NCI-H526 treated with DMSO at 0.1 percent for 48 hours (cell line): ENCODE data around the gene STAC2.
A peak's percentile ranks its signal among the peaks of the same experiment; 100 is the strongest.

Experiments used
- DNase-seq: peaks from one replicate; lab custom pipeline; 2025; lab: John Stamatoyannopoulos, UW

STAC2 gene

DNA sequence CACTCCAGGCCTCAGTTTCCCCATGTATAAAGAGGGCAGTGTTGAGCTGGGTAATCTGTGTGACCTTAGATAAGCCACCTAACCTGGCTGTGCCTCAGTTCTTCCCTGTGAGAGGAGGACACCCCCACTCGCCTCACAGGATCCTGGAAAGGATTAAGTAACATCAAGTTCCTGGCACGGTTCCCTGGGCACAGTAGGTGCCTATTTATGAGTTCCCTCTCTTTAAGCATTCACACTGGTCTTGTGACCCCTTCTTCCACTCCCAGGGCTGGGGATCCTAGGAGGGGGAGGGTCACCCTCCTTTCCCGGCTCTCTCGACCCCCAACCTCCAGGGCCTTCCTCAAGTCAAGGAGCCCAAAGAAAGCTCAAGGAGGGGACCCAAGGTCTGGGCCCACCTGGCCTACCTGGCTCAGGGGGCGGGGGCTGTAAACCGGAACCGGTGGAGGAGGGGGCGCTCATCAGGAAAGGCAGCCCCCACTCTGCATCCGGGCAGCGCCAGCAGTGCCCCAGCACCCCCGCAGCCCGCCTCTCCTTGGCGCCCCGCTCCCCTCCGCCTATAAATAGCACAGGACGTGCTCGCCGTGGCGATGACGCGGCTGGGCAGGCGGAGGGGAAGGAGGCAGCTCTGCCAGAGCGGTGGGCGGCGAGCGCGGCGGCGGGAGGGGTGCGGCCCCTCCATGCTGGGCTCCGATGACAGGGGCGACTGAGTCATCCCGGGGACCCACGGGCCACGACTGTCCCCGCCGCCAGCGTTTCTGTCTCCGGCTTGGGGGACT lies 16.2 kb downstream of the STAC2 start:
- DNase-seq, result no peak

DNA sequence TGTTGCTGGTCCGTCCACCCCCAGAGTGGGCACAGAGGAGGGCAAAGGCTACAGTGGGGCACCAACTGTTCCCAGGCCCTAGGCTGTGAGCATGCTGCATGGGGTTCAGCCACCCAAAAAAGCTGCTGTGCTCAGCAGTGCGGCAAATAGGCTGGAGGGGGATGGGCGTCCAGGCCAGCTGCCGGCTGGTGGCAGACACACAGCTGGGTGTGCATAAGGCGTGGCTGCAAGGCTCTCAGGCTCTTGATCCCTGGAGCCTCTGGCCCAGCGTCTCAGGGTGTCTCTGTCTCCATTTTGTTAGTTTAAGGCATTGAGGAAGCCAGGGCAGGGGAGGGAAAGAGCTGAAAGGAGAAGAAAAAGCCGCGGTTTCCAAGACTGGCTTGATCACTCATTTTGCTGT lies 16.9 kb downstream of the STAC2 start:
- DNase-seq, result no peak

DNA sequence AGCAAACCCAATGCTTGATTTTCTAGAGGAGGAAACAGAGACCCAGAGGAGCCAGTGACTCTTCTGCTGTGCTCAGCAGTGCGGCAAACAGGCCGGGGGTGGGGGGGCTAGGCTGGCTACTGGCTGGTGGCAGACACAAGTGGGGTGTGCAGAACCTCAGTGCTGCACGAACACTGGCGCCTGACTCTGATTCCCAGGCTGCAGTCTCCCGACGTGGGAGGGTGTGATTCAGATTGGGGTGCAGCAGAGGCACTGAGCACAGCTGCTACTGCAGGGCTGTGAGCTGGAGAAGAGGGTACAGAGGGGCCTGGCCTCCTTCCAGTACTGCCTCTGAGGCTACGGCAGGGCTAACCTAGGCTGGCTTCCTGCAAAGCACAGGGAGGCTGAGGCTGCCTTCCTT lies 17.6 kb downstream of the STAC2 start:
- DNase-seq, result no peak

DNA sequence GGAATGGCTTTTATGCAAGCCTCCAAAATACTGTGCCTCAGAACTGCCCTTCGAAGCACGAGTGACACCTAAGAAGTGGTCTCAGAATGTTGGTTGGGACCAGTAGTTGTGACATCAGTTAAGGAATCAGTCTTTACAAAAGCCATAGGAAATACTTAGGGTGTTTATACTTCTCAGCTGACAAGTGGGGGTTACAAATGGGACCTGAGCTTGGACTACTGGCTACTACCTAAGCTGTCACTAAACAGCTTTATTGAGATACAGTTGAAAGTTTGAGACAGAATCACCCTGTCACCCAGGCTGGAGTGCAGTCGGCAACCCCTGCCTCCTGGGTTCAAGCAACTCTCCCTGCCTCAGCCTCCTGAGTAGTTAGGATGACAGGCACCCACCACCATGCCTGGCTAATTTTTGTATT lies 20.6 kb downstream of the STAC2 start:
- DNase-seq, result no peak

DNA sequence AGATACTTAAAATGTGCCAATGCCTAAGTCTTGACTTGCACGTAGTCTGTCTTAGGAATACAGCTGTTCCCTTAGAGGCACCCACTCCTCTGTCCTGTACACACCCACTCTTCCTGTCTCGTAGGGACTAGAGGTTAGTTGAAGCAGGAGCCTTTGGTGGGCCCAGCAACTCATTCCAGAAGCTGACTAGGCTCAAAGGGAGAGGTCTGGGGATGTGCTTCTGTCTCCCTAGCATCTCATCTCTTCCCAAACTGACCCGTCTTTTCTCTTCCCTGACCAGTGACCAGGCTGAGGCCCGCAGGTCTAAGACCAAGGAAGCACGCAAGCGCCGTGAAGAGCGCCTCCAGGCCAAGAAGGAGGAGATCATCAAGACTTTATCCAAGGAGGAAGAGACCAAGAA lies 21.5 kb downstream of the STAC2 start:
- no peak for DNase-seq

DNA sequence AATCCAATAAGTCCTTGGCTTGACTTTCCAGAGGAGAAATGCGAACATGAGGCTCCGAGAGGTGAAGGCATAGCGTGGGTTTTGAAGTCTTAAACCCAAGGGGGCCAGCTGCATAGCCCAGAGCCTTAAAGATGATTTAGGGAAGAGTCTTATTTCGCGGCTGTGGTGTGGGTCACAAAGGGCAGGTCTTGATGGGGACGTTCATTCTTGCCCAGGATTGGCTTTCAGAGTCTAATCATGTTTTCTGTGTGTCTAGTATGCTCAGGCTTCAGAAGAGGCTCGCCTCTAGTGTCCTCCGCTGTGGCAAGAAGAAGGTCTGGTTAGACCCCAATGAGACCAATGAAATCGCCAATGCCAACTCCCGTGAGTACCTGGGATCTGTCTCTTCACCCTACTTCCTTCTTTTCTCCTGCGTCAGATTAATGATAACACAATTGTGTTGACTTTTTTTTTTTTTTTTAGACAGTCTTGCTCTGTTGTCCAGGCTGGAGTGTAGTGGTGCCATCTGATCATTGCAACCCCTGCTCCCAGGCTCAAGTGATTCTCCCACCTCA lies 24.7 kb downstream of the STAC2 start:
- DNase-seq, result no peak

DNA sequence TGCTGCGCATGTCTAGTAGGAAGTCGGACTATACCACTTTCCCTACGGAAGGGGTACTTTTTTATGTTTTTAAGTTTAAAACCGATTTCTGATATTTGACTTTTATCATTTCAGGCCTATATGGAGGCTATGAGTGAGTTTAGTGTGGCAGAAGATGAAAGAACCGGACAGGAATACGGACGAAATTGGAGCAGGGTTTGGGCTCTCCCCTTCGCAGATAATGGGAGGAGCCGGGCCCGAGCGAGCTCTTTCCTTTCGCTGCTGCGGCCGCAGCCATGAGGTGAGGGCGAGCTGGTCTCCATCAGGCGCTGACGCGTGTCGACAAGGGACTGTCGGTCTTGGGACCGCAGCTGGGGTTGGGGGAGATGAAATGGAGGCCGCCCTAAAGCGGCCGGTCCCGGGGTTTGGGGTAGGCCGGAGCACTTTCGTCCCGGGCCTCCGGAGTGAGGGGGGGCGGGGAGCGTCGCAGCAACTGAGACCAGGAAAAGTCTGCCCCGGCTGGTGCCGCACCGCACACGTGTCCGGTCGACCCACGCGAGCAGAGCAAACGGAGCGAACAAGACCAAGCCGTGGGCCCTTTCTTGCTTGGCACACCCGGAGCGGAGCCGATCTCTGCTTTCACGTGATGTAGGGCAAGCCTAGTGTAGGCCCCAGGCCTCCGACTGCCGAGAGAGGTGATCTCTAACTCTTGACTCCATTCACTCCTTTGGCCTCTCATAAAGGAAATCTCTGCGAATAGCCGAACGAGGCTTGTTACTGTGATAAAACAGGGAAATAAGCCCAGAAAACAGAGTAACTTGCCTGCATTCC lies 25.5 kb downstream of the STAC2 start, which contains the start of gene RPL19:
RPL19 (plus strand) TSS at position 214 of the 810 bp plus-strand sequence; CDS start at position 276, 62 bp downstream.
- peak; percentile 90 for DNase-seq

DNA sequence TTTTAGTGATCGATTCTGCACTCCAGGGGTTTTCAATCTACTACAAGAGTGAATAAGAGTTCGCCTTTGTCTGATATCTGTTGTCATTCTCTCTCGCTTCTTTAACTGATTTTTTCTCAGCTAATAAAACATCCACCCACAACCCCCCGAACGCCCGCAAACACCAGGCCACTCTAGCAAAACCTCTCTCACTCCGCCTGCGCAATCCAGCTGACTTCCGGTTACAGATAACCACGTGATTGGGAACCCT lies 26.0 kb downstream of the STAC2 start:
- DNase-seq, result no peak

DNA sequence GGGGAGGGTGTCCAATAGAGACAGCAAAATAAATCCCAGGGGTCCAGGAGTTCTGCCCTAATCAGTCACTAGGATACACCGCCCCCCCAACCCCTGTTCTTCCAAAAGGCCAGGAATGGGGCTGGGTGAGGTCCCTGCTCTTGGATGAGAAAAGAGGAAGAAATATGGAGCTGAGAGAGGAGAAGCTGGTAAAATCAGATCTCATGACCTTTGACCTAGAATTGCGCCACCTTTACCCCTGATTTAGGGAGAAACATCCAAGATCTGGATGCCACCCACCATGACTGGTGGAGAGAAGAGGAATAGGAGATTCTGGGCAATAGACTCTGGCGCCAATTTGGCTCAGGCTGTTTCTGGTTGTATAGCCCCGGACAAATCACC lies 27.6 kb downstream of the STAC2 start:
- DNase-seq, result no peak

DNA sequence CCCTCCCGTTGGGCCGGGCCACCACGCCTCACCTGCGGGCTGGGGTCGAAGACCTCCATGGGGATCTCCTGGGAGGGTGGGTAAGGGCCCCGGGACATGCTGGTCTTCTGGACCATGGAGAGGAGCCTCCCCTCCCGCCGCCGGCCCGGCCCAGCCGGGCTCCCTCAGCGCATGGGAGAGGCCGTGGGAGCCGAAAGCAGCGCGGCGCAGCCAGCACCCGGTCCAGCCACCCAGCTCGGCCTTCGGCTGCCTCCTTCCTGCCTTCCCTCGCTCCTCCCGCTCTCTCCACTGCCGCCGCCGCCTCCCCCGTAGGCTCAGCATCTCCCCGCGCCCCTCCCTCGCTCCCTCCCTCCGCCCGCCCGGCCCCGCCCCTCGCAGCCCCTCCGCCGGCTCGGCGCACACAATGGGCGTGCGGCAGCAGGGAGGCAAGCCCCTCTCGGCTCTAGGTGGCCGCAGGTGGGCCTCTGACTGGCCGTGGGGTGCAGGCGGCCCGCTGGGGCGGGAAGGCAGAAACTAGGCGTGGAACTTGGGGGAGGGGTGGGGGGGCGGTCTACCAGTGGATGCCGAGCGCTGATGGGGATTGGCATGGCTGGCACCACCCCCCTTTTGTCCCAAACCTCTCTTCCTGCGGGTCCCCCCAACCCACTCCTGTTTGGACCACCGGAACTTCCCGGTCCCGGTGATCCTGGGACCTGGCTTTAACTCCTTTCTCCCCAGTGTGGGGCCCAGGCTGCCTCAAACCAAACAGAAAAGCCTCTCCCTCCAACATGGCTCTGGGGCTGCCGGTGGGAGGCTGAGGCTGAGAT lies 28.2 kb downstream of the STAC2 start, which contains the start of gene CACNB1:
CACNB1 (minus strand) TSS at position 290 of the 806 bp plus-strand sequence; CDS start at position 116, 174 bp downstream.
- DNase-seq, result peak; percentile 79

DNA sequence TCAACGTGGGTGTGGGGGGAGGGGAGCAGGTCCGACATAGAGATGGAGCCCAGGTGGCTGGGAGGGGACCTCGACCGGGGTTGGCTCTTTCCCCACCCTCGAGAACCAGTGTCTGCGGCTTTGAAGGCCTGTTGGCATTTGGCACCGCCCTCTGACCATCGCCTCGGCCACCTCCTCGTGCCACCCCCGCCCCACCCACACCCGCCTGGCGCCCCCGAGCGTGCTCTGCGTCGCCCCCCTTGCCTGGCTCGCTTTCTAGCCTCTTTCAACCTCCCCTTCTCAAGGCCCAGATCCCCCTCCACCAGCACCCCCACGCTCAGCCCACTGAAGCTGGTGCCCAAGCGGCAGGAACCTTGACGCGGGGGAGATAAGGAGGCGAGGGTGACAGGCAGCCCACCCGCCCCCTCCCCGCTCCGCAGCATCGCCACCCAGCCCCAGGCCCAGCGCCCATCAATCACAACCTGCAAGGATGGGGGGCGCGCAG lies 28.9 kb downstream of the STAC2 start:
- DNase-seq, result no peak

DNA sequence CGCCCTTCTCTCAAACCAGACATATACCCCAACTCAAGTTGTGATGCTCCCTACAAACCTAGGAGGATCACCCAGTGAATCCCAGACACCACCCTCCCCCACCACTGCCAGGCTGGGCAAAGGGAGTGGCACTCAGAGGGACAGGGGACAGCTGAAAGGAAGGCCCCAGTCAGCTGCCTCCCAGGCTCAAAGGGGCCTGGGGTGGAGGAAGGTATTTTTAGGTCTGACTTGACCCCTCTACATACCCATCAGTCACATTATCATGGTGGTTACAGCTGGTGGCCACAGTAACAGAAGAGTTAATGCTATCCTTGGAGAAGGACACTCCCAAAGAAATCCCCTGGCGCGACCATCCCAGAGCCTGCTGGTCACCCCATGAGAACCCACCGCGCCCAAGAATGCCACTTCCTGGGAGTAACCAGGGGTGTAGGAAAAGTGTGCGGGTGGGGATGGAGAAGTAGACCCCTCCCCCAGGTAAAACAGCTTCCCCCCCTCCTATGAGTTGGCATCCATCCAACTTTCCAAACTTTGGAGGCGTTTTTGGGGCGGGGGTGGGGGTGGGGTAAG lies 29.4 kb downstream of the STAC2 start:
- no peak for DNase-seq

DNA sequence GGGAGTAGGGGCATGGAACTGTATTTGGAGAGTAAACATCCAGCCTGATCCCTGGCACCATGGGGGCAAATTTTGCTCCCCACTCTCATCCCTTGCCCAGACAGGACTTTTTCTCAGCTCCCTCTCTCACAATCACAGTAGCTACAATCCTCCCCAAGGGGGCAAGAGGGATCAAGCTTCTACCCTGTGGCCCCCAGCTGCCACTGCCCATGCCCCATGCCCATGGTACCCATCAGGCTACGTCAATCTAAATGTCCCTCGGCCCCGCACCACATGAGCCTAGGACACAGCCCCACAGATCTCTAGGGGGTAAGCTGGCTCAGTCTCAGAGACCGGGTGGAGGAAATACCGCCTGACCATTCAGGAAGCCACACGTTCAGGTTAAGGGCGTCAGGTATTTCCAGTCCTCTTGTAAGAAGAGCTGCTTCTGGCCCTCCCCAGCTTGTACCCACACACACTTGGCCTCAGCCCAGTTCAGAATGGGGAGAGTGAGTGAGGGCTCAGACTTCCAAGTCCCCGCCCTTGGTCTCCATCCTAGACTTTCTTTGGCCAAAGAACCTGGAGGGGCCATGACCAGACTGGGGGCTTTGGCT lies 30.1 kb downstream of the STAC2 start:
- DNase-seq, result no peak

DNA sequence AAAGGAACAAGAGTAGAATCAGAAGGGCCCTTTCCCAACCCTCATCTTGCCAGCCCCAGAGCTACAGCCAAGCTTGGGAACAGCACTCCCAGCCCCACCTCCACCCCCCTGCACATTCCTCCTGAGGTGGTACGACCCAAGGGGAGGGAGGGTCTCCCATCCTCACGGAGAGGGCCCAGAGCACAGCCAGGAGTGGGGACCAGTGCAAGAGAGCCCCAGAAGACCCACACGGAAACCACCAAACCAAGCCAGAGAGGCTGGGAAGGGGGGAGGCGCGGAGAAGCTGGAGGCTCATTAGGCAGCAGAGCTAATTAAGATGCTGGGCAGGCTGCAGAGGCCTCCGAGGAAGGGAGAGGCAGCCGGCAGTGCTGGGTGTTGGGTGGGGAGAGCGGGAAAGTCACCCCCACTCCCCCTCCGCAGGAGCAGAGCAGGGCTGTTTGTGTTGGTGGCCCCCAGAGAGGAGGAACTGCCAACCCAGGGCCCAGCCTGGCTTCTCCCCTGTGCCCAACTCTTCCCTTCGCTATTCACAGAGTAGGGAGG lies 30.7 kb downstream of the STAC2 start:
- DNase-seq, result no peak

DNA sequence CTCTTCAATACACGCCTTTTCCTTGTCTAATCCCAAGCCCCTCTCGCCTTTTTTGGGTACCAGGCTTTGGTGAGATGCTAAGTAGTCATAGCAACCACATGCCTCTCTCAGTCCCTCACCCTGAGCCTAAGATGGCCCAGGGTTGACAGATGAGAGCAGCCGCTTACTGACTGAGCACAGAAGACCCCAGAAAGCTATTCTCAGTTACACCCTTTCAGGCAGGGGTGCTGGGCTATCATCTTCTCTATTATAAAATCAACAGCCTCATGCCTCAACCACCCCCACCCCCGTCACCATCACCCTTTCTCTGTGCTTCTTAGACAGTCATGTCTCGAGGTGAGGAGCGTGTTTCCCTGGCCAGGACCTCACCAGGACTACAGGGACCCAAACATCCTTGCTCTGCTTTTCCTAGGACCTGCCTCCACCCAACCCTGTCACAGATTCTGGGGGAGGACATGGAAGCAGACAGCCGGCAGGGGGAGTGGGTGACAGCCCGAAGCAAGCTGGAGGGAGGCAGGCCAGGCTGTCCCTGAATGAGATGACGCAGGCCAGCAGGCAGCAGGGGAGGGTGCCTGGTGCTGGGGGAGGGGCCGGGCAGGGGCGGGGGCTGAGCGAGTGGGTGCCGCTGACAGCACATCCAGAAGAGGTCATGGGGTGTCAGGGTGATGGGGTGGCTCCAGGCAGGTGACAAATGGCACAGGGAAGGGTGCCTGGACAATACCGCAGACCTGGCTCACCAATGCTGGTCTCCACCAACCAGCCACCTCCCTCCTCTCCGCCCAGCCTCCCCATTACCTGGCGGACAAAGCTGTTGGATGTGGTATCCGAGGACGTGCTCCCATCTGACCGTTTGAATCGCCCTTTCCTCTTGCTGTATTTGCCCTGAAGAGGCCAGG lies 31.4 kb downstream of the STAC2 start:
- no peak for DNase-seq

DNA sequence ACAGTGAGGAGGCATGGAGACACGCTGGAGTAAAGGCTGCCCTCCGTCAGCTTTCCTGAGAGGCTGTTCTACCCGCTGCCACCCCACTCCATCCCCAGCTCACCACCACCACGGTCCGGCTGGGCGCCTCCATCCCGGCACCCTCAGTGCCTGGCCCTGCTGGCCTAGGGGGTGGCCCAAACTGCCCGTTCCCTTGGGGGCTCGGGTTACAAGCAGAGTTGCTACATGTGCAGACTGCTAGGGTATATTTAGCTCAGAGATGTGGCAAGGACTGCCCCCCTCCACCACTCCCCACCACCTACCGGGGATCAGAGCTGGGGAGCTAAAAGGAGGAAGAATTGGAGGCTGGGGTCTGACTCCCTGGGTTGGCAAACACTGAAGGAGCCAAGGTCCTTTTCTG lies 32.4 kb downstream of the STAC2 start:
- no peak for DNase-seq

DNA sequence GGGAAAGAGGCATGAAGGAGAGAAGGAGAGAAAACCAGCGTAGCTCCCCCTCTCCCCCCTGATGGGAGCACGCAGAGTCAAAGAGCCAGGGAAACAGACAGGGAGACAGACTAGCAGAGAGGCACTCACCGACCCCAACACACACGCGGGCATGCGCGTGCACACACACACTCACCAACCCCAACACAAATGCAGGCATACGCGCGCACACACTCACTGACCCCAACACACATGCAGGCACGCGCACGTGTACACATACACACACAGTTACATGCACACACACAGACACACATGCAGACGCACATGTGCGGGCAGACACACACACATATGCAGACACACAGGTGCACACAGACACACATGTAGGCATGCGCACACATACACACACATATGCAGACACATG lies 32.8 kb downstream of the STAC2 start:
- no peak for DNase-seq

DNA sequence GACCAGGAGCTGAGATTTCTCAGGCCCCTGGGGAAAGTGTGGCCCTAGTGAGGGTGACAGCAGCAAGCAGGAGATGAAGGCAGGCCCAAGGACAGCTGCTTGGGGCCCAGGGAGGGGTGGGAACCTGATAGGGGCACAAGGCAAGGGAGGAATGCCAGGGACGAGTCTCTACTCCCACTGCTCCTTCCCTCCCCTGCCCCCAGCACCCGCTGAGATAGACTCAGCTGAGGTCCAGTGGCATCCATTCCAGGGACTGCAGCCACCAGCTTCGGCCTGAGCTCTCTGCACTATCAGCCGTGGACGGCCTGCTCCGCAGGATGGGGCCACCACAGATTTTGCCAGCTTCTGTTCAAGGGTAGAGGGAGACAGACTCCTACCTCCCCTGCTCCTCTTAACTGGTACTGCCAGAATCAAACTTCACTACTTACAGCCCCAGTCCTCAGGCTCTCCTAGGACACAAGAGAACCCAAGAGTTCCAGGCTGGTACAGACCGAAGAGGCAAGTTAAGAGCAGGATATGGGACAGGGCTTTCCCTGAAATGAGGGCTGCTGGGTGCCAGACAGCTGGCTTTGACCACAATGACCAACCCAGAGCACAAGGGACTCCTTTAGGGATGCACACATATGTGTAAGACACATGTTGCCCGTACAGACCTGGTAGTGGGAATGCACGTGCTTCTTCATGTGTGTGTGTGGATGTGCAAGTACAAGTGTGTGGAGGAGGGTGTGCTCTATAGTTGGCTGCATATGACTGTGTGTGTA lies 33.8 kb downstream of the STAC2 start:
- DNase-seq, result no peak

DNA sequence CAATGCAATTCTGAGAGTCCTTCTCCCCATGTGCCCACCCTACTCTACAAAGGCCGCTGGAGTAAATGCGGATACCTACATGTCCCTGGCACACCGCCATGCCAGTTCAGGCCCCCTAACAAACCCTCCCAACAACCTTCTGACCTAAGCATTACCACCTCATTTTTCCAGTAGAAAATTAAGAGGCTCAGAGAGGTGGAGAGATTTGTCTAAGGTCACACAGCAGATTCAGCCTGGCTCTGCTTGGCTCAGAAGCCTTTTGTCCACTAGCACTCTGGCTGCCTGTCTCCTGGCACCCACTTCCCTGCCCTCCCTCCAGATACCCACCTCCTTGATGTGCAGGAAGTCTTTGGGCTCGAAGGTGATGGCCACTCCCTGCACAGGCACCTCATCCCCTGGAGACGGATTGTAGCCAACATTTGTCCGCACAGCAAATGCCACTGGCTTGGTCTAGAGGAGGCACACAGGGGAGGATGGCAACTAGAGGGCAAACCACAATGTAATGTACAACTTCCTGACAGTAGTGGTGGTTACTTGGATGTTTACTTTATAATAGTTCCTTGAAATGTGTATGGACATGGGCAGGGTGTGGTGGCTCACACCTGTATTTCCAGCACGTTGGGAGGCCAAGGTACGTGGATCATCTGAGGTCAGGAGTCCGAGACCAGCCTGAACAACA lies 38.5 kb downstream of the STAC2 start:
- DNase-seq, result no peak
